GM18861 (cell line): ENCODE results near the gene PET100.
A peak's percentile ranks its signal among the peaks of the same experiment; 100 is the strongest.

Experiments used
- ATAC-seq: cut with Tn5 transposase; IDR thresholded peaks from one replicate; pipeline ENCODE4 v1.9.1; 2021; ENCODE audit not compliant: unreplicated experiment

PET100 gene

GRCh38 chr19:7647156-7647555, 17.6 kb downstream of the PET100 start:
- ATAC-seq, result no peak

- no peak for ATAC-seq
Observed at GRCh38 chr19:7648265-7649014, 18.8 kb downstream of the PET100 start.

- ATAC-seq, result no peak
Observed at GRCh38 chr19:7650148-7650547, 20.6 kb downstream of the PET100 start.

- ATAC-seq, result no peak
Observed at GRCh38 chr19:7652061-7652641, 22.6 kb downstream of the PET100 start.

- no peak for ATAC-seq
Observed at GRCh38 chr19:7654401-7654800, 24.8 kb downstream of the PET100 start.

- ATAC-seq, result no peak
Observed at GRCh38 chr19:7655581-7655980, 26.0 kb downstream of the PET100 start.

GRCh38 chr19:7657131-7657751, 27.6 kb downstream of the PET100 start:
- no peak for ATAC-seq

- ATAC-seq, result peak; percentile 70
Observed at GRCh38 chr19:7658219-7658686, 28.7 kb downstream of the PET100 start.

- ATAC-seq, result no peak
Observed at GRCh38 chr19:7661744-7662538, 32.3 kb downstream of the PET100 start.

- ATAC-seq, result no peak
Observed at GRCh38 chr19:7662657-7663056, 33.1 kb downstream of the PET100 start.

GRCh38 chr19:7663706-7664105, 34.1 kb downstream of the PET100 start:
- no peak for ATAC-seq

GRCh38 chr19:7665076-7665475, 35.5 kb downstream of the PET100 start:
- no peak for ATAC-seq

- ATAC-seq, result no peak
Observed at GRCh38 chr19:7668842-7669241, 39.2 kb downstream of the PET100 start, which contains the start of gene RETN. RETN (plus strand) TSS chr19:7669049; CDS start chr19:7669327, 278 bp downstream.

GRCh38 chr19:7669641-7670040, 40.0 kb downstream of the PET100 start:
- ATAC-seq, result no peak

- no peak for ATAC-seq
Observed at GRCh38 chr19:7670150-7670783, 40.7 kb downstream of the PET100 start.

- ATAC-seq, result no peak
Observed at GRCh38 chr19:7670790-7671189, 41.2 kb downstream of the PET100 start.

GRCh38 chr19:7672522-7672921, 42.9 kb downstream of the PET100 start:
- no peak for ATAC-seq

- no peak for ATAC-seq
Observed at GRCh38 chr19:7674010-7675005, 44.7 kb downstream of the PET100 start.

- ATAC-seq, result no peak
Observed at GRCh38 chr19:7676376-7676775, 46.8 kb downstream of the PET100 start.

- ATAC-seq, result no peak
Observed at GRCh38 chr19:7676854-7677253, 47.3 kb downstream of the PET100 start, which contains the start of gene MCEMP1. MCEMP1 (plus strand) TSS chr19:7677090; CDS start chr19:7677121, 31 bp downstream.
